Measurements from ENCODE around the gene SRA1. TPM values are rescaled to one million over a fixed set of nuclear protein-coding genes. Genes with fewer than 3 reads are reported as not detected.

SRA1 gene
- total and polyA plus RNA-seq, 2 of the 4 experiments (the other 2 are of a cell fraction) = 52.9 to 54.8 TPM

- no peak overlapping the region for H3K4ac ChIP-seq (ENCODE audit: low read depth, low read length)
- H2AK5ac ChIP-seq (ENCODE audit: low read depth, low read length) = no peak overlapping the region; the same call in 1 of the 2 replicates
- H3K4me2 ChIP-seq (ENCODE audit: low read depth, low read length) = no peak overlapping the region
- intact Hi-C loops (cut with micrococcal nuclease) = no loop called here
- no peak overlapping the region for H2BK15ac ChIP-seq (ENCODE audit: low read depth, low read length)
- H3K79me1 ChIP-seq (ENCODE audit: low read depth in 1 of 2, low read length in 2 of 2) = no peaks in the 10 kb centered on the region
- POLR2A ChIA-PET (ENCODE audit: unreplicated experiment) = no interaction called here
- CTCF ChIA-PET = no interaction called here
- BruUV-seq (replicated peaks) = no TSS peak
- no peak overlapping the region for H3K18ac ChIP-seq (ENCODE audit: low read depth, low read length)
- H3K56ac ChIP-seq (ENCODE audit: extremely low read depth, insufficient read depth, low read length) = no peak overlapping the region
- no peak overlapping the region for H4K91ac ChIP-seq (ENCODE audit: insufficient read depth, low read depth, low read length)
- ATAC-seq (ENCODE audit: low read depth) (no peak), DNase-seq (no peak)
- peaks cover 1% of the 10 kb centered on the region; the same call in 1 of the 2 replicates for H3K9me3 ChIP-seq (ENCODE audit: control insufficient read depth, insufficient read depth, low read length)
- H3K14ac ChIP-seq (replicated peaks; ENCODE audit: low read depth, low read length) = no peak overlapping the region
- no peak overlapping the region for H2BK5ac ChIP-seq (ENCODE audit: low read depth, low read length, poor library complexity, severe bottlenecking)
- H2AK9ac ChIP-seq (replicated peaks; ENCODE audit: low read depth, low read length, poor library complexity) = no peak overlapping the region
- H3K4me3 ChIP-seq (ENCODE audit: insufficient read depth, low read depth, low read length) = no peak overlapping the region
- H4K20me1 ChIP-seq (ENCODE audit: insufficient read depth, low read length) = no peaks in the 10 kb centered on the region
- no CpG with 5 or more reads among the region's 1 CpG for WGBS, 2 experiments (ENCODE audit: extremely low coverage in 2 of 2, insufficient read length in 1 of 2)
- H3K36me3 ChIP-seq (ENCODE audit: control insufficient read depth, insufficient read depth, low read length) = no peaks in the 10 kb centered on the region
- H3K27ac ChIP-seq (ENCODE audit: insufficient read depth, low read length) = no peak overlapping the region
- H3K9ac ChIP-seq (ENCODE audit: low read depth, low read length) = no peak overlapping the region
- H4K8ac ChIP-seq (ENCODE audit: low read depth in 2 of 2, low read length in 2 of 2) = no peak overlapping the region
- dilution Hi-C loops (cut with HindIII; ENCODE audit: low sequenced_read_pairs, unreplicated experiment) = no loop called here
- H3K9me1 ChIP-seq (ENCODE audit: insufficient read depth, low read length) = no peaks in the 10 kb centered on the region
- no peak overlapping the region for H3K23ac ChIP-seq (ENCODE audit: low read depth, low read length)
- peaks cover 12% of the 10 kb centered on the region for H3K4me1 ChIP-seq (ENCODE audit: control insufficient read depth, insufficient read depth, low read length)
- H4K5ac ChIP-seq (ENCODE audit: low read depth, low read length) = no peak overlapping the region
- TF ChIP-seq MXI1 (IDR thresholded peaks at IDR 0.05; ENCODE audit: borderline replicate concordance, low read depth, low read length) (no peak), POLR2A (IDR thresholded peaks at IDR 0.05; ENCODE audit: low read depth, low read length) (no peak), CHD1 (IDR thresholded peaks at IDR 0.05; ENCODE audit: low read depth, low read length) (no peak), NFE2L2 (IDR thresholded peaks at IDR 0.05; ENCODE audit: low read depth, low read length) (no peak), RCOR1 (IDR thresholded peaks at IDR 0.05; ENCODE audit: insufficient replicate concordance, low read length) (no peak), RFX5 (IDR thresholded peaks at IDR 0.05; ENCODE audit: low read depth, low read length) (no peak), BHLHE40 (IDR thresholded peaks at IDR 0.05; ENCODE audit: low read depth, low read length) (no peak), SMC3 (IDR thresholded peaks at IDR 0.05; ENCODE audit: low read depth, low read length) (no peak), MAFK (IDR thresholded peaks at IDR 0.05; ENCODE audit: low read depth, low read length) (no peak), MAZ (IDR thresholded peaks at IDR 0.05; ENCODE audit: borderline replicate concordance, low read depth, low read length) (no peak)
- TF ChIP-seq, protein P1, sequence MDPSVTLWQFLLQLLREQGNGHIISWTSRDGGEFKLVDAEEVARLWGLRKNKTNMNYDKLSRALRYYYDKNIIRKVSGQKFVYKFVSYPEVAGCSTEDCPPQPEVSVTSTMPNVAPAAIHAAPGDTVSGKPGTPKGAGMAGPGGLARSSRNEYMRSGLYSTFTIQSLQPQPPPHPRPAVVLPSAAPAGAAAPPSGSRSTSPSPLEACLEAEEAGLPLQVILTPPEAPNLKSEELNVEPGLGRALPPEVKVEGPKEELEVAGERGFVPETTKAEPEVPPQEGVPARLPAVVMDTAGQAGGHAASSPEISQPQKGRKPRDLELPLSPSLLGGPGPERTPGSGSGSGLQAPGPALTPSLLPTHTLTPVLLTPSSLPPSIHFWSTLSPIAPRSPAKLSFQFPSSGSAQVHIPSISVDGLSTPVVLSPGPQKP (IDR thresholded peaks at IDR 0.05; ENCODE audit: borderline replicate concordance, low read depth, low read length) = no peak
- H2BK120ac ChIP-seq (ENCODE audit: low read depth, low read length) = no peak overlapping the region
- H2BK20ac ChIP-seq (ENCODE audit: low read depth, low read length) = no peak overlapping the region
- in situ Hi-C loops (cut with MboI; ENCODE audit: low sequenced_read_pairs) = no loop called here
- no peak overlapping the region for H2AFZ ChIP-seq (replicated peaks; ENCODE audit: low read length, poor library complexity)
- H3K27me3 ChIP-seq (ENCODE audit: control insufficient read depth, insufficient read depth, low read length) = no peaks in the 10 kb centered on the region
These were observed 30.2 kb upstream of the SRA1 start for GRCh38 chr5:140587495-140587894.

All from IMR-90 (cell line).